SU-DHL-6 (cell line): ENCODE data around the gene SLF2.

Experiments used
- CTCF ChIP-seq: fragments of 200-600 bp; sonication (generic); IDR thresholded peaks from one replicate; pipeline ENCODE4 v1.5.1; 2017; ENCODE audit warnings: antibody characterized with exemption, mild to moderate bottlenecking, low read length, moderate library complexity; ENCODE audit not compliant: insufficient read depth, poor library complexity, severe bottlenecking
- EZH2phosphoT487 ChIP-seq: fragments of 200-600 bp; sonication (generic), shearing (Covaris generic); conservative IDR thresholded peaks from 2 replicates; pipeline ENCODE4 v1.6.1; 2018; ENCODE audit warnings: mild to moderate bottlenecking, antibody characterized with exemption, low read length, moderate library complexity, mixed read lengths

- no peak for TF ChIP-seq CTCF
- no peak for TF ChIP-seq EZH2phosphoT487
Measured at GRCh38 chr10:100943508-100943907, 30.7 kb downstream of the SLF2 start.
